GF-D8 (cell line): ENCODE measurements around the gene GABARAPL1.
"Not testable (repeated sequence)": the region's sequence is repeated elsewhere in the genome, so short reads cannot be mapped to it uniquely, and the experiment has no call there.

Experiments
- DNase-seq: peaks from one replicate; lab custom pipeline; 2025; lab: John Stamatoyannopoulos, UW

The GABARAPL1 gene

DNA sequence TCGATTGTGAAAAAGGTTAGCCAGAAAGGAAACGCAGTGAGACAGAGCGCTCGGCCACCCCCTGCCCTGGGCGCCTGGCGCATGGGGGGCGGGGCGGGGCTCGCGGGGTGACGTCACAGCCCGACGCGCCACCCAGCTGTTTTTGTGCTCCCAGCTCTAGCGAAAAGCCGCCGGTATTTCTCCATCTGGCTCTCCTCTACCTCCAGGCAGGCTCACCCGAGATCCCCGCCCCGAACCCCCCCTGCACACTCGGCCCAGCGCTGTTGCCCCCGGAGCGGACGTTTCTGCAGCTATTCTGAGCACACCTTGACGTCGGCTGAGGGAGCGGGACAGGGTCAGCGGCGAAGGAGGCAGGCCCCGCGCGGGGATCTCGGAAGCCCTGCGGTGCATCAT, at the start of gene GABARAPL1:
TSS of gene GABARAPL1 (plus strand) at position 139 of the 393 bp plus-strand sequence. CDS start at position 392, 253 bp downstream.
- no peak for DNase-seq

DNA sequence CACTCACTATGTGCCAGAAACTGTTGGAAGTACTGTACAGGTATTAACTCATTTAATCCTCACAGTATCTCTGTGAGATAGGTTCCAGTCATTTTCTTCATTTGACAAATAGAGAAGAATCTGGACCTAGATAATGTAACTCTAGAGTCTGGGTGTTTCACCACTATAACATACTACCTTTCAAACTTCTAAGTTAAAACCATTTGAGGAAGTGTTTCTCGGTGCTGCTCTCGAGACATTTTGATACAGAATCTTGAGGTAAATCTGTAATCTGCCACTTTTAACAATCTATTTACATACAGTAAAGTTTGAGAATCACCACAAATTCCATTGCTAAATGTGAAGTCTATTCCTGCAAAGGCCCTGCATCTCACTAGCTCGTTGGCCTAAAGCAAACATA, 49.6 kb upstream of the GABARAPL1 start:
- no peak for DNase-seq

DNA sequence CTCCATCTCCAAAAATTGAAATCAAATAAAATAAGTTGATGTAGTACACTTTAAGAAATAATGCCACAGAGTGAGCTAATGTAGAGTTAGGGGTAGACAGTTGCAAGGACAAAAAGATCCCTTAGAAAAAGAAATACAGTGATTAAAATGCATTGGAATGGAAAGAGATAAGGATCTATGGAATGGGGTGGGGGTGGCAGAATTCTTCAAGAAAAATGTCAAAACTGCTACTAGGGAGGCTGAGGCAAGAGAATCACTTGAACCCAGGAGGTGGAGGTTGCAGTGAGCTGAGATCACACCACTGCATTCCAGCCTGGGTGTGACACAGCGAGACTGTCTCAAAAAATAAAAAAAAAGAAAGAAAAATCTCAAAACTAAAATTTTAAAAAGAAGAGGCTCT, 47.3 kb upstream of the GABARAPL1 start:
- DNase-seq = no peak

GRCh38 chr12:10167599-10167998, 45.1 kb upstream of the GABARAPL1 start:
- DNase-seq = peak; percentile 36

GRCh38 chr12:10169104-10169503, 43.6 kb upstream of the GABARAPL1 start:
- DNase-seq = no peak

- no peak for DNase-seq
These were observed 42.5 kb upstream of the GABARAPL1 start for GRCh38 chr12:10170216-10170615.

DNA sequence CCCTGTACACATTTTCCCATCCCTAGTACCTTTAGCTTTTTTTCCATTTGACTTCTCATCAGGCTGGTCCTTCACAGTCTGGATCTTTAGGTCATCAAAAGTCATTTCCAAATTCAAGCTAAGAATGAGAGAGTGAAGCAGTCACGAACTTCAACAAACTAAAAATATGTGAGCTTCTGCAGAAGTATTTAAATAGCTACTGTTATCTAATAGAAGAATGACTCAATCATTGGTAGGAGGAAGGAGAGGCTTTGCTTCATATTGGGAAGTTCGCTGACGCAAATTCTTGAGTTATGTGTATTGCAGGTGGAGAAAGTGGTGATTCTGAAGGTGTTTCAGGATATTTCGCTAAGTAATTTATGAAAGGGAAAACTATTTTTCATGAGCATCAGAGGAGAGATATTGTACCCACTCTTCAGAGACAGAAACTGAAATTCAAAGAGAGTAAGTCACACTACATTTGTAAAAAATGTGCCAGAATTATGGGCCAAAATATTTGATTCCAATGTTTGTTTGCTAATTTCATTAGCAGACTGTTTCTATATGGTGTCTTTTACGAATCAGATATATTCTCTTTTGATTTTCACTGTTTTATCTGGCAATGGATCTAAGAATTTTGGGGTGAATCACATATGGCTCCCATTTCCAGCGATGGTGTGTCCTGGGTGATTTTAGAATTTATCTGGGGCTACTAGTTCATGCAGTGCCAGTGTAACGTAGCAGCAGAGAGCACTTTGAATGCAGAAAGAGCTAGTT, 40.5 kb upstream of the GABARAPL1 start, which contains the start of gene OLR1:
TSS of gene OLR1 (minus strand) at position 160 of the 756 bp plus-strand sequence. CDS start at position 105, 55 bp downstream.
- no peak for DNase-seq

GRCh38 chr12:10174986-10175614, 37.6 kb upstream of the GABARAPL1 start:
- DNase-seq = no peak

DNA sequence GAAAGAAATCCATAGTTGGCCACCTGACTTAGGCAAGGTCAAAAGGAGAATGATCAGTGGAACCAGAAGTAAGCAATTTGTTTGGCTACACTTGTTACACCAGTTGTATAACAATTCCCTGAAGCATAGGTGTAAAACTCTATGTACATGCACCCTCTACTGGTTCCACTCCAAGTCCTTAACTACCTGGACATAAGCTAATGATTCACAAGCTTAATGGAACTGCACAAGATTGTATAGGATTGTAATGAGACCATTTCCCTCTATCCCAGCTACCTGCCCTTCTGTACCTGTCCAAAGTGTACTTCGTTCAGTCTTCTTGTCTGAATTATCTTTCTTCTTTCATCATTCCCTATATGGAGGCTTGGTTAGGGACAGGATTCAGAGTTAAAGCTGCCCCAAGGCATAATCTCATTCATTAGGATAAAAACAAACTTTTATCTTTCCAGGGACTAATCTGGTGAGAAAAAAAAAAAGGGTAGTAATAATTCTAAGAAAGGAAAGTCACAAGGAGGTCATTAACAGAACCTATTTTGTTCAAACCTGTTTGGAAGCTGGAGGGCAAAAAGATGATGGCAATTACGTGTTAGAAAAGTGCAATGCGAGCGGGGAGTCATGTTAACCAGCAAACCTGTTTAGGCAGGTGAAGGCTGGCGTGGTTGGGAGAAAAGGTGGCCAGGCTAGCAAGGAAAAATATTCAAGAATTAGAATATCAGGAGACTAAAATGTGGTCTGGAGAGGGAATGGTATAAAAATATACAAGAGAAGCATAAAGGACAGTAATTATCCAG, 36.6 kb upstream of the GABARAPL1 start:
- DNase-seq = no peak

- no peak for DNase-seq
These were observed 33.9 kb upstream of the GABARAPL1 start, which contains the start of gene TMEM52B for GRCh38 chr12:10178821-10179220. Gene TMEM52B, plus strand, starts transcription at chr12:10179032. Its CDS starts 543 bp downstream, at chr12:10179575.

DNA sequence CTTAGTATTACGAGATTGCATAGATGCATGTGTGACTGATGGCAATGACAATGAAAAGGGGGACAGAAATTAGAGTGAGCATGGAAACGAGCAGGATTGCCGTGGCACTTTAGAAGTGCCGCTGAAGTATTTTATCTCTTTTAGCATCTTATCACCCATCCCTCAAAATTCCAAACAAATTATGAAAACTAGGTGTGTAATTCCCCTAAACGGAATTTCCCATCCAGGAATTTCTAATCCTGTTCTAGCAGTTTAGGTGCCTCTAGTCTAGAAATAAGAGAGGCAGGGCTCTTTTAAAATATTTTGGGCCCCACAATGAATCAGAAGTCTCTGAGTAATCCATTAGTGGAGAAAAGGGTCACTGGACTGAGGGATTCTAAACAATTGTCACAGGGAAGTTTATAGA, 32.9 kb upstream of the GABARAPL1 start:
- DNase-seq = no peak

- DNase-seq = no peak
These were observed 30.2 kb upstream of the GABARAPL1 start for GRCh38 chr12:10182354-10183049.

- DNase-seq = peak; percentile 3
These were observed 28.3 kb upstream of the GABARAPL1 start for GRCh38 chr12:10184261-10184843.

DNA sequence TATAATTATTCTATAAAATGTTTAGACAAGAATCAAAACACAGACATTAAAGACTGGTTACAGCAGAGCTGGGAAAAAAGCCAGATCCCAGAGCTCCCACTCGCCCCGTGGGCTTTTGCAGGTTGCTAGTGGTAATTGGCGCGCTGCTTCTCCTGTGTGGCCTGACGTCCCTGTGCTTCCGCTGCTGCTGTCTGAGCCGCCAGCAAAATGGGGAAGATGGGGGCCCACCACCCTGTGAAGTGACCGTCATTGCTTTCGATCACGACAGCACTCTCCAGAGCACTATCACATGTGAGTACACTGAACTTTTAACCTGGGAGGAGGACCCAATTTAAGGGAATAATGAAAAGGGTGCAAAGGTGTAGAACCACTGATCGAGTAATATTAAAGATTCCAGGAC, 26.4 kb upstream of the GABARAPL1 start:
- DNase-seq = no peak

- DNase-seq = not testable (repeated sequence)
These were observed 25.7 kb upstream of the GABARAPL1 start for GRCh38 chr12:10186958-10187357.

DNA sequence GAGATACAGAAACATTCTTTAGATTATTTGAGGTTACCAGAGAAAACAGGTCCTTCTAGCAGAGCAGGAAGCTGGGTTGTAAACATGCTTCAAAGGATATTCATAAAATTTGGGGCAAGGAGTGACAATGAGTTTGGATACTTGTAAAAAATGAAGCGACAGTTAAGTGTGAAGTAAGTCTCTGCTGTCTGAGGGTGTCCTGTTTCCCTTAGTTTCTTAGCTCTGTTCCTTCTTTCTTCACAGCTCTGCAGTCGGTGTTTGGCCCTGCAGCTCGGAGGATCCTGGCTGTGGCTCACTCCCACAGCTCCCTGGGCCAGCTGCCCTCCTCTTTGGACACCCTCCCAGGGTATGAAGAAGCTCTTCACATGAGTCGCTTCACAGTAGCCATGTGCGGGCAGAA, 23.0 kb upstream of the GABARAPL1 start:
- DNase-seq = no peak

- no peak for DNase-seq
These were observed 21.9 kb upstream of the GABARAPL1 start for GRCh38 chr12:10190558-10191388.

- no peak for DNase-seq
These were observed 20.8 kb upstream of the GABARAPL1 start for GRCh38 chr12:10191865-10192264.

DNA sequence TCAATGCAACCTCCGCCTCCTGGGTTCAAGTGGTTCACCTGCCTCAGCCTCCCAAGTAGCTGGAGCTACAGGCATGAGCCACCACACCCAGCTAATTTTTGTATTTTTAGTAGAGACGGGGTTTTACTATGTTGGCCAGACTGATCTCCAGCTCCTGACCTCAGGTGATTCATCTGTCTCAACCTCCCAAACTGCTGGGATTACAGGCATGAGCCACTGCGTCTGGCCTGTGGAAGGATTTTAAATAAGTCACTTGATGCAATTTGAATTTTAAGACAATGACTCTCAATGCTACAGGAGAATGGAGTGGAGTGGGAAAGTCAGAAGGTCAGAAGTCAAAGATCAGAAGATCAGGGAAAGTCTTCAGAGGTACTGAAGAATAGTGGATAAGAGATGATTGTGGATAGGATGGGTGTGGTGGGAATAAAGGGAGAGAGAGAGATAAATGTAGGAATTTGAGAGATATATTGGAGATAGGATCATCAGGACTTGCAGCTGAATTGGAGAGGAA, 18.5 kb upstream of the GABARAPL1 start:
- DNase-seq = no peak

GRCh38 chr12:10196210-10196609, 16.5 kb upstream of the GABARAPL1 start:
- DNase-seq = peak; percentile 0
